Stimulated activated CD8-positive, alpha-beta memory T cell treated with anti-CD3 and anti-CD28 coated beads, Interleukin-7, amount 100 ng/mL, for 48 hours (primary cell): Measurements from ENCODE around the gene GLB1L.

Experiments used
- DNase-seq, 2 donors: peaks; one replicate each; pipeline ENCODE4 v3.0.0-alpha.2; 2020; ENCODE audit warnings: low read depth in 1 of 2; ENCODE audit errors: extremely low read depth in 1 of 2

The GLB1L gene

GRCh38 chr2:219228041-219228910 is 17.0 kb downstream of the GLB1L start:
- no peak for DNase-seq

DNA sequence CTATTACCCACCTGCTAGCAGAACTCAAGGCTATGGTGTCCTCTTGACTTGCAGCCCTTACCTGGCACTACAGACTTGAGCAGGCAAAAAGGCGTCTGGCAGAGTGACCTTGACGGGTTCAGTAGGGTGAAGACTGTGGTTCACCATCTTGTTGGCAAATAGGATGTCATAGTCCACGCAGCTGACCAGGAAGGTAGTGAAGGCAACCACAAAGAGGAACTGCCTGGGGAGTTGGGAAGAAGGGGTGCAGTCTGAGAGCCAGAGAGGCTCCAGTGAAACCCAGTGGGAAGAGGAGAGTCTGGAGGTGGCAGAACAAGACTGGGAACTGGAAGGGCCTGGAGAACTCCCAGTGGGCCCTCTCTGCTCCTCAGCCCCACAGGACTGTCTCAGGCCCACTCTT is 19.9 kb downstream of the GLB1L start:
- DNase-seq: no peak

GRCh38 chr2:219223831-219224610 is 21.2 kb downstream of the GLB1L start:
- no peak for DNase-seq

- no peak for DNase-seq
Measured at GRCh38 chr2:219221957-219222518, 23.2 kb downstream of the GLB1L start.

DNA sequence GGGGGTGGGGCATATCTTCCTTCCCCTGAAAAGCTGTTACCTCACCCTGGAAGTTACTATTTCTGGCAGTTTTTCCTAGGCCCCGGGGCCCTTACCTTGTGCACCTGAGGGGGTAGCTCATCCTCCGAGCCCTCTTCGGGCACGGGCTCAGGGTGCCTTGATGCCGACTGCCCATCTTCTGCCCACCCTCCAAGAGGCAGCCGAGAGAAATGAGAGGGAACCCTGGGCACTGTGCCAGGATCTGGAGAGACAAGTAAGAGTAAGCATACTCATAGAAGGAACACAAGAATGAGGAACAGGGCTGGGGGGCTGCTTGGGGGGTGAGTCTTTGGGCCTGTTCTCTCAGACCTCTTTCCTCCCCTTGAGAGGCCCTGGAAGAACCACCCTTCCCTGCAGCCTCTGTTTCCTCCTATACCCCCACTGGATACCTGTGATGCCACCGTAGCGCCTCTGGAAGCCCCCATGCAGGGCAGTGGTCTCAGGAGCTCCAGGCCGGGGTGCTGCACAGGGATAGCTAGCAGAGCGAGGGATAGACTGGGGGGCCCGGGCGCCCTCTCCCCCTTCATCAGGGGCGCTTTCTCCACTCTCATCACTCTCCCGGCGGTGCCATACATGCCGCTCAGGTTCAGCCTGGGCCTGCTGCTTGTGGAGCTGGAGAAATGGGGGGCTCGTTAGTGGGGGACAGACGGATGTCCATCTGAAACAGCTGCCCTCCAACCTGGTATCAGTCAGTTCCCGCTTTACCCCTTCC is 24.4 kb downstream of the GLB1L start:
- no peak for DNase-seq

DNA sequence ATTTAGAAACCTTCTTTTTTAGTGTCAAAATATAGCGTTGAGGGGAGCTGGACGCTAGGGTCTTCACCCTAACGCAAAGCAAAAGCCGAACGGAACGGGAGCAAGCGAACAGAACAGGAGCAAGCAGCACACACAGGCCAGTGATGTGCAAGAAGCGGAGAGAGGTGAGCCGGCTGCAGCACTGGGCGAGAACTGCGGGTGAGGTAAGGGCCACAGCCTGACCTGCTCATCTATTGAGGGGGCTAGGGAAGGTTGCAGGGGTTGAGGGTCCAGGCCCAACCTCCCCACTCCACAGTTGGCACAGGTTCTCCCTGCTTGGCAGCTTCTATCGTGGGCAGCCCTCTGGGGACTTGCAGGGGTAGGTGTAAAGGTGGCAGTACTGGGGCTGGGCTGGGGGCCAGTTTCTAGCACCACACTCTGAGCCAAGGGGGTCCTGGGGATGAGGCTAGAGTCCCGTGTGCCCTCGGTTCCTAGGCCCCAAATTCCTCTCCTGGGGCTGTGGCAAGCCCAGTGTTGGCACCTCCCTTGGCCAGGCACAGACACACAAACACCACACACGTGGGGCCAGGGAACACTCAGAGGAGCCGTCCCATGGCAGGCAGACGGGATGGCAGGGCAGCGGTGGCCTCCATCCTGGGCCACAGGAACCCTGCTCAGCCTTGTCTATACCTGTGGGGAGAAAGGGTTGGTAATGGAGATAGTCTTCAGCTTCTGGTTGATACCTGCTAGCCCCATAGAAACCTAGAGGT is 25.3 kb downstream of the GLB1L start:
- DNase-seq: no peak

DNA sequence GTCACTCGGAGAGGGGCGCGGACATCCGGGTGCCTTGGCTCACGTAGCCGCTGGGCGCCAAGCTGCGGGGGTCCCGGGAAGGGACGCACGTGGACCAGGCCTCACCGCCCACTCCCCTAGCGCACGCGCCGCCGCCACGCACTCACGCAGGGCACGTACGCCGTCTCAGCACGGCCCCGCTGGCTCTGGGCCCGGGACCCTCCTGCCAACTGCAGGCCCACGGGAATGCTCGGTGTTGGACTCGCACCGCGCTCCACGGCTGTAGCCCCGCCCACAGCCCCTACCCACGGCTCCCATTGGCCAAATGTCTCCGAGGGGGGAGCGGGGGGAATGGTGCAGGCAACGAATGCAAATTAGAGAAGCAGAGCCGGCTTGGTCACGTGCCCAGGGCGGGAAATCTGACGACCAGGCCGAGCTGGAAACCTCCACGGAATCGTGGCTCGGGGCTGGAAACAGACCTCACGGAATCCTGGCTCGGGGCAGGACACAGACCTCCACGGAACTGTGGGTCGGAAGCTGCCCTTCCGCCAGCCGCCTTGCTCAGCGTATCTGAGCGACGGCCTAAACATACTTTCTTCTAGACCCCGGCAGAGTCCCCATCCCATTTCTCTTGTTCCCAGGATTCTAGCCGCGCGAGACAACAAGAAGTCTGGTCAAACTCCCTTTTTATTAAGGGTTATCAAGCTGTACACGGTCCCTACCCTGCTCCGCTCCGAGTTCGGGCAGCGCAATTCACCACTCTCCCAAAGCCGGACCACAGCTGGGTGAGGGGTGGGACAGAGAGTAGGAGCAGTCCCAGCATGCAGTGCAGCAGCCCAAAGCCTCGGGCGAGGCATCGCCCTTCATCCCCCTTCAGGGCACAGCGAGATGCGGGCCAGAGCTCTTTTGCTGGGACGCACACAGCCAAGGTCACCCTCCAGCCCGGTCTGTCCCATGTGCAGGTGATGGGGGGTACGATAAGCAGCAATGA is 26.2 kb downstream of the GLB1L start, which contains the start of gene ABCB6:
TSS of gene ABCB6 (minus strand) at position 227 of the 970 bp plus-strand sequence. CDS start 285 bp downstream, outside the sequence.
- peak; percentile 71 to 86 for DNase-seq

GRCh38 chr2:219218217-219218731 is 27.0 kb downstream of the GLB1L start:
- no peak for DNase-seq

DNA sequence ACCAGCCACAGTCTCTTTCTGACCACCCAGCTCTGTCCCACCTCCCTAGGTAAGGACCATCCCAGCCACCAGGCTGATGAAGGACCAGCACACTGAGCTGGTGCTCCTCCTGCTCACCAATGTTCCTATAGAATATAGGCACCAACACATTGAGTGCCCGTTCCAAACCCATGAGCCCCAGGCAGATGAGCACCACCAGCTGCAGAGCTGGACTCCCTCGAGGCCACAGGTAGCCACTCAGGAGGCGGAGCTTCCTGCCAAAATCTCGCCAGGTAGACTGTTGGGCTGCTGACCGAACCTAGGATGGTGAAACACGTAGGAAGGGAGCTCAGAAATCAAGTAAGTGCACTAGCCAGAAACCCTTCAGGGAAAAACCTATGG is 28.7 kb downstream of the GLB1L start:
- no peak for DNase-seq

DNA sequence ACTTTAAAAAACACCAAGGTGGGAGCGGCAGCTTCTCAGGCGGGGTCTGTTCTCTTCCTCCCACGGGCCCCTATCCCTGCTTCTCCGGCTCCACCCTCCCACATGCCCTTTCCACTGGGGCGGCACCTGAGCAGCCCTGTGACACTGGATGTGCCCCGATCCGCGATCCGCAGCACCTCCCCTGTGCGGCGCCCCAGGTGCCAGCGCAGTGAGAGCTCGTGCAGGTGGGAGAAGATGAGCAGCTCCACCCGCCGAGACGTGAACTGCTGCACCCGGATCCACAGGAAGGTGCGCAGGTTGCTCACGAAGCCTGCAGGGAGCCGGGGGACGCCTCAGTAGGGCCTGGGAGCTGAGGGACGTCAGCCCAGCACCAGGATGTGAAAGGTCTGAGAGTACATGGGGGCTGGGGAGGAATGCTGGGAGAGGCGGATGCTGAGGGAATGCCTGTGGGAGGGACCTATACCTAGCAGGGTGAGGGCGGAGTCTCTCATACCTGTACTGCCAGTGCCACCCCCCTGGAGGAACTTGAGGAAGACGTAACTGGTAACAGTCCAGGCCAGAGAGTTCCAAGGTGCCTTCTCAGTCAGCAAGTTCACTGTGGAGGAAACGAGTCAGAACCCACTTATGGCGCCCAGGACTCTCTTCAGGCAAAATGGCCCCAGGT is 29.2 kb downstream of the GLB1L start:
- no peak for DNase-seq

DNA sequence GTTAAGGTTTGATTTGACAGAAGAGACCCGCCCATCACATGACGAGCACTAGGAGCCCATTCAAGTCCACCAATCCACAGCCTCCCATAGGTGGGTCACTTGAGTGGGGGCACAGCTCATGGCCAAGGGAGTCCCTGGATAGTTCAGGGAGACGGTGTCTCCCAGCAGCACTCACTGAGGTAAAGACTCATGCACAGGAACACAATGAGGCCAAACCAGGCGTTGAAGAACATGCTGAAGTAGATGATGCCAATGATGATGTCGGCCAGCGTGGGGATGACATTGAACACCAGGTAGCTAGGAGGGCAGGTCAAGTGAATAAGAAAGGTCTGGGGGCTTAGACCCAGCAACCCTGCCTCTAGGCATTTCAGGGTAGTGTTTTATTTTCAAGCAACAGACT is 30.5 kb downstream of the GLB1L start:
- DNase-seq: no peak

DNA sequence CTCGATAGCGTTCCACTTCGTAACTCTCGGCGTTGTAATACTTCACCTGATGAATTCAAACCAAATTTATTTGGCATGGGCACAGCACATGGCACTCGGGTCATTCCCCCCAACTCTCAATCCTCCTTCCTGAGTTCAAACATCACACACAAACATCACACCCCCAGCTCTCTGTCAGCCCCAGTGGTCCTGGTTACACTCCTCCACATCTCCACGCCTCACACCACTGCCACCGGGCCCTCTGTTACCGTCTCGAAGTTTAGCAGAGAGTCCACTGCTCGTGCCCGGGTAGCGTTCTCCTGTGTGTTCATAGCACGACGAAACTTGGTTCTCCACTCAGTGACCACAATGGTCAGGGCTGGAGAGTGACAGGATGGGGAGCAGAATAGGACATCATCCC is 31.1 kb downstream of the GLB1L start:
- no peak for DNase-seq

GRCh38 chr2:219213486-219214071 is 31.7 kb downstream of the GLB1L start:
- no peak for DNase-seq

DNA sequence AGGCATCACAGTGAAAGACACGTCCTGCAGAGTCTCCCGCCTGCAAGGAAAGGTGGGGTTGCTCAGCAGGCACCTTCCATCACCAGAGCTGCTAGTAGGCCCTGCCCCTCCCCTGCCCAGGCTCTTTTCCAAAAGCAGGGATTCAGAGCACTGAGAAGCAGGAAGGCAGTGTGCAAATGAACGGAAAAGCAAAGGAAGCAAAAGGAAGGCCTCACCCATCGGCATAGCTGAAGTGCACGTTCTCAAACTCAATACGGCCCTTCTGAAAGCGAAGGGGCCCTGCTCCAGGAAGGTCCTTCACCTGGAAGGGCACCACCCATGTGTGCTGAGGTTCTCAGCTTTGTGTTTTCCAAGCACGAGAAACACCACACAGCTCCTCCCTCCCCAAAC is 32.2 kb downstream of the GLB1L start:
- no peak for DNase-seq

GRCh38 chr2:219210886-219211362 is 34.3 kb downstream of the GLB1L start:
- DNase-seq: no peak

DNA sequence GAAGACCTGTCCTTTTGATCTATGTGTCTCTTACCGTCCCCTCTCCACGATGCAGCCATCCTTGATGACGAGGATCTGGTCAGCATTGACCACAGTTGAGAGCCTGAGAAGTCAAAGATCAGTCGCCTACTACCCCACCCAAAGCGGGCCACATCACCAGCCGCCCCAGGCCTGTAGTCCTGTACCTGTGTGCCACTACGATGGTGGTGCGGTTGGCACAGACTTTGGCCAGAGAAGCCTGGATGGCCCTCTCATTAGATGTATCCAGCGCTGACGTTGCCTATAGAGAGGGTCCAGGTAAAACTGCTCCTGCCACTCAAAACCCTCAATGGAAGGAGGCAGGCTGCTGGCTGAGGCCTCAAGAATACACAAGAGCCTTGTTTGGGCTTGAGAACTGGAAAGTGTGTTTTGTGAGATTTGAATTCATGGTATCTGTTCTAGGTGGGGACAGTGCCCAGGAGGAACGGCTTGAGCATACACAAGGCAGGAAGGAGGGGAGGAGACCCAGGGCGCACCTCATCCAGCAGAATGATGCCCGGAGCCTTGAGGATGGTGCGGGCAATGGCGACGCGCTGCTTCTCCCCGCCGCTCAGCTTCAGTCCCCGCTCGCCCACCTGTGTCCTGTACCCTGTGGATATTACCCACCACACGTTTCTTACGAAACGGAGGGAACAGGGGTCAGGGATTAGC is 34.9 kb downstream of the GLB1L start:
- no peak for DNase-seq
